Left ventricle myocardium inferior (tissue), 1 donor: ENCODE measurements around the gene KNCN. TPM values are rescaled to one million over a fixed set of nuclear protein-coding genes. Genes with fewer than 3 reads are reported as not detected.

ENCODE experiments used
- DNase-seq: peaks from one replicate; pipeline ENCODE4 v3.0.0-alpha.2; 2020
- H3K27ac ChIP-seq: fragments of 200-600 bp; replicated peaks from 2 replicates; pipeline ENCODE4 v1.8.0; 2021
- H3K27me3 ChIP-seq: fragments of 200-600 bp; 2 replicates; pipeline ENCODE4 v1.8.0; 2021; ENCODE audit warnings: low read depth
- H3K36me3 ChIP-seq: fragments of 200-600 bp; 2 replicates; pipeline ENCODE4 v1.8.0; 2021
- H3K4me1 ChIP-seq: fragments of 200-600 bp; 2 replicates; pipeline ENCODE4 v1.8.0; 2021
- H3K4me3 ChIP-seq: fragments of 200-600 bp; 2 replicates; pipeline ENCODE4 v1.8.0; 2021; ENCODE audit warnings: mild to moderate bottlenecking, moderate library complexity
- H3K9me3 ChIP-seq: fragments of 200-600 bp; replicated peaks from 2 replicates; pipeline ENCODE4 v1.8.0; 2021
- CTCF ChIP-seq: fragments of 200-600 bp; IDR thresholded peaks from 2 replicates; pipeline ENCODE4 v1.8.0; 2021; ENCODE audit warnings: antibody characterized with exemption, mild to moderate bottlenecking, borderline replicate concordance
- intact Hi-C: fragments of 100-400 bp; cut with micrococcal nuclease; formaldehyde crosslinking; loops from one replicate; pipeline ENCODE4 v1.11.0; 2022
- total RNA-seq: library from RNA; stranded (reverse); fragmentation: NEBNext Ultra II Directional; extraction: Animal tissue kit (Norgen Biotek cat#: 25700); gene quantifications from one replicate; pipeline ENCODE4 v1.2.1, GENCODE V29; 2021
- donor health status: DM: no; HTN: yes; CAD: no; lungs with severe emphysema.

The KNCN gene
- total RNA-seq, 1 donor from 2014 or later, result not detected

- TF ChIP-seq CTCF, result no peak
- intact Hi-C loops, result no loop called here
- H3K36me3 ChIP-seq, result peaks cover 70% of the 10 kb centered on the region
- H3K27ac ChIP-seq, result no peak overlapping the region
- no peaks in the 10 kb centered on the region for H3K27me3 ChIP-seq
- no peak for DNase-seq
- peaks cover 24% of the 10 kb centered on the region for H3K4me1 ChIP-seq
- H3K4me3 ChIP-seq, result no peak overlapping the region
- H3K9me3 ChIP-seq, result no peaks in the 10 kb centered on the region
Observed at GRCh38 chr1:46576596-46576995, 25.1 kb upstream of the KNCN start.

DNA sequence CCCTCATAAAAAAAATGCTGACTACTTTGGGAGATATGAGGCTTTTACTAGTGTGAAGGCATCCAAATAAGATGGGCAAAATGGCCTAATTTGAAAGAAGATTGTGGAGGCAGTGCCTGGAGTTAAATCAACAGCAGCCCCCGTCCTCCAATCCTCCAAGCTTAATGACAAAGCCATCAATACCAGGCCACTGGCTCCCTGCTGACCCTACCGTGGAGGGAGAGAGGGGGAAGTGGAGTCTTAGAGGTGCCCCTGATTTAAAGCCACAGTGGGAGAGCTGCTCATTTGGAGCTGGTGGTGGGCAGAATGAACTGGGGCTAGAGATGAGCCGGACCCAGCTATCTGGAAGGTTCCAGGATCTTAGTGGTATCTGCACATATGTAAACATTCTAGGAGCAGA, 24.3 kb upstream of the KNCN start:
- Histone ChIP-seq H3K4me3 (no peak overlapping the region), H3K27me3 (no peaks in the 10 kb centered on the region), H3K9me3 (no peaks in the 10 kb centered on the region), H3K36me3 (peaks cover 68% of the 10 kb centered on the region), H3K4me1 (peaks cover 24% of the 10 kb centered on the region), H3K27ac (no peak overlapping the region)
- intact Hi-C loops, result no loop called here
- TF ChIP-seq CTCF, result no peak
- no peak for DNase-seq

- H3K9me3 ChIP-seq, result no peaks in the 10 kb centered on the region
- no peak for TF ChIP-seq CTCF
Observed at GRCh38 chr1:46575300-46575699, 23.9 kb upstream of the KNCN start.

DNA sequence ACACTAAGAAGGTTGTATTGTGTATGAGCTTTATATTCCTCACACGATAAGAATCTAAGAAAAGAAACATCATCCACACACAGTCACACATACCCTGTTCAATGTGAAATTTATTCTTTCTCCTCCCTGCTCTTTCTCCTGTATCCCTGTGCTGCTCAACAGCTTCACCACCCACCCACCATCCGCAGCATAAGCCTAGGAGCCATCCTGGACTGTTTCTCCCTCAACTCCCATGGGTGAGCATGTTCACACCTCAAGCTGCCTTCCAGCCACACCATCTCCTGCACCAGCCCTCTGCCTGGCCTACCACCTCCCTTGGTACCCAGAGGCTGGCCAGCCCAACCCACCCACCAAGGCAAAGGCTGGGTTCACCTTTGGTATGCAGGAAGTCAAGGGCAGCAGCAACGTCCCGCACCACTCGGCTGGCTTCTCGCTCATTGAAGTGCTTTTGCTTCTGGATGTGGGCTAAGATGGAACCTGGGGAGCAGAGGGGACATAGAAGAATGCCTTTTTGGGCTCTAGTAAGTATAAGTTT, 20.3 kb upstream of the KNCN start:
- Histone ChIP-seq H3K27ac (peak overlapping the region; percentile 79), H3K27me3 (no peaks in the 10 kb centered on the region), H3K4me1 (peaks cover 24% of the 10 kb centered on the region), H3K36me3 (peaks cover 55% of the 10 kb centered on the region), H3K4me3 (no peak overlapping the region), H3K9me3 (no peaks in the 10 kb centered on the region)
- TF ChIP-seq CTCF, result no peak
- intact Hi-C loops, result no loop called here
- DNase-seq, result no peak

More at GRCh38 chr1:46575300-46575699, 23.9 kb upstream of the KNCN start:
- Histone ChIP-seq H3K4me3 (no peak overlapping the region), H3K27me3 (no peaks in the 10 kb centered on the region), H3K4me1 (peaks cover 24% of the 10 kb centered on the region), H3K36me3 (peaks cover 70% of the 10 kb centered on the region), H3K27ac (no peak overlapping the region)
- no peak for DNase-seq
- intact Hi-C loops, result no loop called here

DNA sequence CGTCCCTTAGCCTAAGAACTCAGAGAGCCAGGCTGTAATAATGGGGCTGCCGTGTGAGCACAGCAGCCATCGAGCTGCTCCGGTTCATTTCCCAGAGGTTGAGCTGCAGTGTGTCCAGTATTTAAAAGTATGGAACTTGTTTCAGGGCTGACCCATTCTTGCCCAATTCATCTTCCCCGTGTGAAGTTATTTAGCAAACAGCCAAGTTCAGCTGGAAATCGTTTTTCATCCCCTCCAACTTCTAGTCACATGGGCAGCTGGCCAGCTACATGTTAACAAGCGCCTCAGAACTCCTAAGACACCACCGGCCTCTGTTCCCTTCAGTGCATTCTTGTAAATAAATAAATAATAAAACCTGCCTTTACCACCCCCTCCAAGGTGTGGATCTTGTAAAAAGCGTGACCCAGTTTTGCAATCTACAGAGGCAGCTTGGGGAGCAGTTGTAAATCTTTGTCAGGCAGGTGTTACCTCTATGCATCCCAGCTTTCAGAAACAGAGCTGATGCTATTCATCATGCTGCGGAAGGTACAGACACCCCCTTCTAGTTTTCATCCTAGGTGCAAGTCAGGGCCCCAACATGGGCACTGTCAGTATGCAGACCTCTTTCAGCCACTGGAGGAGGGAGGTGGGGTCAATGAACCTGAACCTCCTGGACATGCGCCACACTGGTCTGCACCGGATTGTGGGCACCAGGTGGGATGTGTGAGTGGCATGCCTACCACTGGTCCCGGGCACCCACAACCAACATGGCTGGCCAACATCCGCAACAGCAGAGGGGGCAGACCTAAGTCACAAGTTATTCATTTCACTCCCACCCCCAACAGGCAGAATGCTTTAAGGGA, 18.7 kb upstream of the KNCN start:
- no peak for DNase-seq
- peaks cover 56% of the 10 kb centered on the region for H3K36me3 ChIP-seq
- H3K27me3 ChIP-seq, result no peaks in the 10 kb centered on the region
- H3K4me3 ChIP-seq, result no peak overlapping the region
- intact Hi-C loops, result no loop called here
- no peak for TF ChIP-seq CTCF
- peaks cover 24% of the 10 kb centered on the region for H3K4me1 ChIP-seq
- H3K27ac ChIP-seq, result no peak overlapping the region
- H3K9me3 ChIP-seq, result no peaks in the 10 kb centered on the region
